H1 (cell line): ENCODE measurements around the gene RASSF4. TPM values are rescaled to one million over a fixed set of nuclear protein-coding genes. Genes with fewer than 3 reads are reported as not detected.

Experiments
- BCL11A ChIP-seq, 2 experiments: IDR thresholded peaks; one replicate each; pipeline ENCODE4 v1.6.1; 2011; ENCODE audit warnings: low read depth in 2 of 2, low read length in 2 of 2, mild to moderate bottlenecking in 2 of 2
- CHD7 ChIP-seq: fragments of 300-600 bp; sonication (generic); IDR thresholded peaks from 2 replicates; pipeline ENCODE4 v1.7.1; 2012; ENCODE audit warnings: low read length, moderate library complexity, mild to moderate bottlenecking, inconsistent platforms; ENCODE audit not compliant: insufficient replicate concordance
- FOSL1 ChIP-seq: IDR thresholded peaks from 2 replicates; pipeline ENCODE4 v1.6.1; 2011; ENCODE audit warnings: mild to moderate bottlenecking, low read depth, low read length, moderate library complexity; ENCODE audit not compliant: insufficient read depth
- JUN ChIP-seq: IDR thresholded peaks from 2 replicates; pipeline ENCODE4 v1.6.1; 2011; ENCODE audit warnings: low read depth, mild to moderate bottlenecking, improper control_type of control experiment, low read length
- NRF1 ChIP-seq: IDR thresholded peaks from 2 replicates; pipeline ENCODE4 v1.6.1; 2011; ENCODE audit warnings: mild to moderate bottlenecking, low read depth, low read length, improper control_type of control experiment
- RNF2 ChIP-seq: fragments of 200-900, 300-1000 bp; sonication (generic); IDR thresholded peaks from 2 replicates; pipeline ENCODE4 v1.7.1; 2016; ENCODE audit warnings: borderline replicate concordance, low read depth, mild to moderate bottlenecking, antibody characterized with exemption, low read length; ENCODE audit not compliant: poor library complexity, severe bottlenecking; ENCODE audit errors: missing control alignments
- RXRA ChIP-seq: IDR thresholded peaks from 2 replicates; pipeline ENCODE4 v1.6.1; 2011; ENCODE audit warnings: low read depth, mild to moderate bottlenecking, low read length, moderate library complexity; ENCODE audit not compliant: insufficient read depth
- SAP30 ChIP-seq: fragments of 300-600 bp; sonication (generic); IDR thresholded peaks from 2 replicates; pipeline ENCODE4 v1.7.1; 2012; ENCODE audit warnings: low read length, moderate library complexity, mild to moderate bottlenecking, inconsistent platforms; ENCODE audit not compliant: insufficient read depth, insufficient replicate concordance
- SIX5 ChIP-seq: IDR thresholded peaks from 2 replicates; pipeline ENCODE4 v1.6.1; 2011; ENCODE audit warnings: mild to moderate bottlenecking, low read depth, low read length
- TAF7 ChIP-seq: optimal IDR thresholded peaks from 2 replicates; pipeline ENCODE3; 2011; ENCODE audit warnings: low read depth, mild to moderate bottlenecking, inconsistent platforms, low read length, moderate library complexity, borderline replicate concordance
- TBP ChIP-seq: IDR thresholded peaks from 2 replicates; pipeline ENCODE4 v1.6.1; 2011; ENCODE audit warnings: low read depth, low read length, improper control_type of control experiment
- ZNF274 ChIP-seq: IDR thresholded peaks from 2 replicates; pipeline ENCODE4 v1.7.0; 2012; ENCODE audit warnings: low read length, borderline replicate concordance; ENCODE audit errors: extremely low read depth
- polyA plus RNA-seq, 7 experiments: library from polyadenylated mRNA; depleted of rRNA in 3 of 7; stranded (reverse) in 5 of 7; unstranded in 2 of 7; fragments of >200 nt in 5 of 7; fragments of 200-250 nt in 2 of 7; gene quantifications; 1 replicate in 5 of 7; 2 replicates in 1 of 7; 4 replicates in 1 of 7; pipeline versions ENCODE4 v1.2.1 to v1.2.3, GENCODE V29; 2011 to 2013; ENCODE audit warnings: missing spikeins in 2 of 7, mixed read lengths in 2 of 7
- total RNA-seq: library from RNA; stranded (reverse); fragmentation: NEBNext Ultra II Directional; extraction: Animal tissue kit (Norgen Biotek cat#: 25700); gene quantifications from 2 replicates; pipeline ENCODE4 v1.2.1, GENCODE V29; 2021

RASSF4 gene
- total and polyA plus RNA-seq, 2 of the 8 experiments (the other 6 are each of a cell fraction or from before 2014, with no cell fraction given) = 14.3 to 14.5 TPM

GRCh38 chr10:44916429-44916828, 43.2 kb upstream of the RASSF4 start (continued):
- TF ChIP-seq CHD7 (no peak), SAP30 (no peak), ZNF274 (no peak), RNF2 (no peak), TAF7 (no peak), JUN (no peak), FOSL1 (no peak), TBP (no peak), BCL11A (IDR thresholded peaks at IDR 0.05; ENCODE audit: low read depth in 2 of 2, low read length in 2 of 2) (no peak), RXRA (no peak), NRF1 (no peak), SIX5 (no peak)
